ENCODE measurements around the gene ZNF750.

DNA sequence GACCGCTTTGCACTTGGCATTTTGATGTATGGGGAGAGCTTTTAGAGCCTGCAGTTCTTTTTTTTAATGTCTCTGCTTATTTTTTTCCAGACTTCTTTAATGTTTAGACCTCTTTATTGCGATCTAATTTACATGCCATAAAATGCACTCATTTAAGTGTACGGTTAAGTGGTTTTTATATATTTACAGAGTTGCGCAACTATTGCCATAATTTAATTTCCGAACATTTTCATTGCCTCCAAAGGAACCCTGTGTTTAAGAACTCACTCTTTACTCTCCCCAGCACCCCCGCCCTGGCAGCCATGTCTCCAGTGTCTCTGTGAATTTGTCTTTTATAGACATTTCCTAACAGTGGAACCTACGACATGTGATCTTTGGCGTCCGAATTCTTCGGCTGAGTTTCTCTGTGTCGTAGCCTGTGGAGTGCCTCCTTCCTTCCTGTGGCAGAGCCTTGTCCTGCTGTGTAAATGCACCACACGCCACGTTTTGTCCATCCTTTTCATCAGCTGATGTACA, 24.0 kb downstream of the ZNF750 start:
- TF ChIP-seq, protein P1, sequence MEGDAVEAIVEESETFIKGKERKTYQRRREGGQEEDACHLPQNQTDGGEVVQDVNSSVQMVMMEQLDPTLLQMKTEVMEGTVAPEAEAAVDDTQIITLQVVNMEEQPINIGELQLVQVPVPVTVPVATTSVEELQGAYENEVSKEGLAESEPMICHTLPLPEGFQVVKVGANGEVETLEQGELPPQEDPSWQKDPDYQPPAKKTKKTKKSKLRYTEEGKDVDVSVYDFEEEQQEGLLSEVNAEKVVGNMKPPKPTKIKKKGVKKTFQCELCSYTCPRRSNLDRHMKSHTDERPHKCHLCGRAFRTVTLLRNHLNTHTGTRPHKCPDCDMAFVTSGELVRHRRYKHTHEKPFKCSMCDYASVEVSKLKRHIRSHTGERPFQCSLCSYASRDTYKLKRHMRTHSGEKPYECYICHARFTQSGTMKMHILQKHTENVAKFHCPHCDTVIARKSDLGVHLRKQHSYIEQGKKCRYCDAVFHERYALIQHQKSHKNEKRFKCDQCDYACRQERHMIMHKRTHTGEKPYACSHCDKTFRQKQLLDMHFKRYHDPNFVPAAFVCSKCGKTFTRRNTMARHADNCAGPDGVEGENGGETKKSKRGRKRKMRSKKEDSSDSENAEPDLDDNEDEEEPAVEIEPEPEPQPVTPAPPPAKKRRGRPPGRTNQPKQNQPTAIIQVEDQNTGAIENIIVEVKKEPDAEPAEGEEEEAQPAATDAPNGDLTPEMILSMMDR (IDR thresholded peaks at IDR 0.05; ENCODE audit: low read depth, low read length), result no peak
- TF ChIP-seq EZH2phosphoT487 (IDR thresholded peaks at IDR 0.05; ENCODE audit: low read depth), result no peak
